ENCODE measurements around the gene RNF168.
"Not testable (repeated sequence)": the region's sequence is repeated elsewhere in the genome, so short reads cannot be mapped to it uniquely, and the experiment has no call there.

- TF ChIP-seq EP300, CTCF, POLR2A (IDR thresholded peaks at IDR 0.05): not testable (repeated sequence)
Measured at GRCh38 chr3:196511108-196511507, 7.5 kb upstream of the RNF168 start.
